NCI-H510A treated with DMSO at 0.1 percent for 48 hours (cell line): ENCODE measurements around the gene PTGIS.

Source experiments
- DNase-seq: peaks from one replicate; lab custom pipeline; 2025; lab: John Stamatoyannopoulos, UW

Gene PTGIS

DNA sequence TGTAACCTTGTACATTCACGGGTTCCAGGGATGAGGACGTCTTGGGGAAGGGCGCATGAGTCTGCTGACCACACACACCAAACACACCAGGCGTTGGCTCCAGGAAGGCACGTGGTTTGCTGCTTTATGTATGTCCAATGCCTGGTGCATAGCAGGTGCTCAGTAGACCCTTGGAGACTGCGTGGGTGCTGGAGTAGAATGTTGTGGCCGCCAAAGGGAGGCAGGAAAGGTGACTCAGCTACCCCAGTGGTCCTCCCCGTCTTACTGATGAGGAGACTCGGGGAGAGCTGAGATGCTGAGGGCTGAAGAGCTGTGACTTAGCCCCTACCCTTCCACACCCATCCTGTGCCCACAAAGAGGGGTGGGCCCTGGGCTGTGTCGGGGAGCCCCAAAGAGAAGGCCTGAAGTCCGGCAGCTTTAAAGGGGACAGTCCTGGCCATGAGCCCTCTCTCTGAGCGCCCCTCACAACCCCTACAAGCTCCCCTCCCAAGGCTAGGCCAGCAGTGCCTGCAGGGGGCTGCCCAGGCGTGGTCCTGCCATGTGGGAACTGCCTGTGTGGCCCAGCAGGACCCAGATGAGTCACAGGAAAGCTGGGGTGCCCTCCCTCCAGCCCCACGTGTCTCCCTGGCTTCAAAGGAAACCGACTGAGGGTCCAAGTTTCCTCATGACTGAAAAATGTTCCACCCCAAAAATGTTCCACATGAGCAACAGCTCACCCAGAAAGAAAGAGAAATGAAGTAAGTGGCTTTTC is 28.0 kb upstream of the PTGIS start:
- no peak for DNase-seq

DNA sequence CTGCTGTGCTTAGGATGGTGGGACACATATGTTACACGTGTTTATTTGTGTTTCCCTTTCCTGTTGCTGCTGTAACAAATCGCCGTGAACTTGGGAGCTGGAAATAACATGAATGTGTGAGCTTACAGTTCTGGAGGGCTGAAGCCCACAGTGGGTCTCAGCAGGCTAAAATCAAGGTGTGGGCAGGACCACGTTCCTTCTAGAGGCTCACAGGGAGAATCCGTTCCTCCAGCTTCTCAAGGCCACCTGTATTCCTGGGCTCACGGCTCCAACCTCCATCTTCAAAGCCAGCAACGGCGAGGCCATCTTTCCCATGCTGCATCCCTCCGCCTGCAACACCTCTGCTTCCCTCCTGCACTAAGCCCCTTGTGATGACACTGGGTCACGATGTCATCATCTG is 27.4 kb upstream of the PTGIS start:
- no peak for DNase-seq

DNA sequence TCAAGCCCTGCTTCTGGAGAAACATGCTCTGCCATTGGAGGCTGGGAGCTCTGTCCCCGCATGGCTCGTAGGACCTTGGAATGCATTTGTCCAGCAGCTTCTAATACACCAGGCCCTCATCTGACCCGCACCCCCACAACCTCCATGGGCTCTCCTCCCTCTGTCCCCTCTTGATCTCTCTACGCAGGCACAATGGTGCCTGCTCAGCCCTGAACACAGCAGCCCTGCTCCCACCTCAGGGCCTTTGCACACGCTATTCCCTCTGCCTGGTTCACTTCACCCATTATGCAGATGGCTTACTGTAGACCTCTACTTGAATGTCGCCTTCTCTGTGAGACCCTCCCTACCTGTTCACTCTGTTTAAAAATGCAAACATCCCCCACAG is 27.0 kb upstream of the PTGIS start:
- no peak for DNase-seq

DNA sequence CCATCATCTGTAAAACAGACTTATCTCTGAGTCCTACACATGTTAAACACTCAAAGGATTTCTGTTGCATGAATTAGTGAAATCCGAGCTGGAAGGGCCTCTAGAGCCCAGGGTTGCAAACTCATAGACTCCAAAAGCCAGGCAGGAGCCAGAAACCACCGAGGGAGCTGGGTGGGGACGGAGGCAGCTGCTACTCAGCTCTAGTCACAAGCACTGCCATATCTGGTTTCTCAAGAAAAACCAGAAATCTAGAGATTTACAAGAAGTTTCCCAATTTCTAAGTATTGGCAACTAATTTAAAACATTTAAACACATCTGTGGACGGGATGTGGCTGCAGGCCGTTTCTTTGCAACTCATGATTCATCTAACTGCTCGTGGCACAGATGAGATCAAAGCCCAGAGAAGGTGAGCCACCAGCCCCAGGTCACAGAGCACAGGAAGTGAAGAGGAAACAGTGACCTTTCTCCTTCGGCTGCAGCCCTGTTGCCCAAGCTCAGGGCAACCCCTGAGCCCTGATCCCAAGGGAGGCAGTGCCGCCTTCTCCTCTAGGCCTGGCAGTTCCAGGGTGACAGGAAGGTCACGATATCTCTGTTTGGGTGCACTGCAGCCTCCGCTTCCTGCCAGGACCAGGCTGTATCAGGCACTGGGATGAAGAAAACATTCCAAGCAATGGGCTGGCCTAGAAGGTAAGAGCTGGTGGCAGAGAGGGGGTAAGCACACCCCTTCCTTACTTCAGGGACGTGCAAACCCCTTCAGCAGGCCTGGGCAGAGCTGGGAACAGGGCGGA is 26.4 kb upstream of the PTGIS start:
- DNase-seq: peak; percentile 2

DNA sequence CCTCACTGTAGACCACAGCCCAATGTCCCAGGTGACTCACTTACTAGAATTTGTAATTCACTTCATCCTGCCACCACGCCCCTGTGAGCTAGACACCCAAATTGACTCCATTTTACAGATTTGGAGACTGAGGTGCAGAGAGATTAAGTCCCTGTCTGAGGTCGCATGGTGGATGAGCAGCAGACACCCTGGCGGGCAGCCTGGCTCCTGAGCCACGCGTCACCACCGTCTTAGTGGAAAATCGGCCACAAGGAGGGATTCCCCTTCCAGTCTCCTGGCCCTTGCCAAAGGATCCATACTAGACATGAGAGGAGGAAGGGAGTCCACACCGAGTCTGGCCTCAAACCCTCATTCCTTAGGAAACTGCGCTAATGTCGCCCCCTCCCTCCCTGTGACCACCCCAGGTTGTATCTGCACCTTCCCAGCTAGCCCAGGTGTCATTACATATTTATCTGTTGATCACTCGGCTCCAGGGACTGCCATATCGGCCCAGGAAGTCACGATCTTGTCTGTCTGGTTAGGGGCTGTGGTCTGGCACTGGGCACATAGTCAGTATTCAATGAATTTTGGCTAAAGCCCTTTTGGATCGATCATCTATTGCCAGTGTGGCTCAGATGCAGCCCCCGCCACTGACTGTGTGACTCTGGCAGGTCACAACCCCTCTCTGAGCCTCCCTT is 25.7 kb upstream of the PTGIS start:
- no peak for DNase-seq

DNA sequence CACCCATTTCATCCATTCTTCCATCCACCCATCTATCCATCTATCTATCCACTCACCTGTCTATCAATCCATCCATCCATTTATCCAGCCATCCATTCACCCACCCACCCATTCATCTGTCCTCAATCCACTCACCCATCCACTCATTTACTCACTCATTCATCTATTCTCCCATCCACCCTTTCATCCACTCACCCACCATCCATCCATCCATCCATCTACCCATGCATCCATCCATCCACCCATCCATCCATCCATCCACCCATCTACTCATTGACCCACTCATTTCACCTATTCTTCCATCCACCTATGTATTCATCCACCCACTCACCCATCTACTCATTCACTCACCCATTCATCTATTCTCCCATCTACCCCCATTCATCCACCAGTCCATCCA is 24.2 kb upstream of the PTGIS start:
- no peak for DNase-seq

DNA sequence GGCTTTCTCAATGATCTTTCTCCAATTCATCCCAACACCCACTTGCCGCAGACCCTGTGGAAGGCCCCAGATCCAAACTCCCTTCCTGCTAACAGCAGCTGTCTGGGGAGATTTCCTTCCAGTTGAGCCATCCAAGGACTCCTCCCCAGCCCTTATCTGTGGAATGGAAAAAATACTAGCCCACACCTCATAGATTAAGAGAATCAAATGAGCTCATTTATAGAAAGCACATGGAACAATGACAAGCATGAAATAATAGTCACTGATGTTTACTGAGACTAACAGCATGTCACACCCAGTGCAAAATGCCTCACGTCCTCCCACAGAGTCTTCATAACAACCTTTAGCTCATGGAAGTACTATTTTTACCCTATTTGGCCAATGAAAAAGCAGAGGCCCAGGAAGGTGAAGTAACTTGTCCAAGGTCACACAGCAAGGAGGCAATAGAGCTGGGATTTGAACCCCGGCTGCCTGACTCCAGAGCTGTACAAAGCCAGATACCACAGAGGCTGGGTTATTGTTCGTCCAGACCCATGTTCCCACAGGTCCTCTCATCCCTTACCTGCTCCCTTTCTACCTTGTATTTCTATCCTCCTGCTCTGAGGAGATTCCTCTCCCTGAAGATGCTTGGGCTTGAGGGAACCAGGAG is 23.4 kb upstream of the PTGIS start:
- no peak for DNase-seq

DNA sequence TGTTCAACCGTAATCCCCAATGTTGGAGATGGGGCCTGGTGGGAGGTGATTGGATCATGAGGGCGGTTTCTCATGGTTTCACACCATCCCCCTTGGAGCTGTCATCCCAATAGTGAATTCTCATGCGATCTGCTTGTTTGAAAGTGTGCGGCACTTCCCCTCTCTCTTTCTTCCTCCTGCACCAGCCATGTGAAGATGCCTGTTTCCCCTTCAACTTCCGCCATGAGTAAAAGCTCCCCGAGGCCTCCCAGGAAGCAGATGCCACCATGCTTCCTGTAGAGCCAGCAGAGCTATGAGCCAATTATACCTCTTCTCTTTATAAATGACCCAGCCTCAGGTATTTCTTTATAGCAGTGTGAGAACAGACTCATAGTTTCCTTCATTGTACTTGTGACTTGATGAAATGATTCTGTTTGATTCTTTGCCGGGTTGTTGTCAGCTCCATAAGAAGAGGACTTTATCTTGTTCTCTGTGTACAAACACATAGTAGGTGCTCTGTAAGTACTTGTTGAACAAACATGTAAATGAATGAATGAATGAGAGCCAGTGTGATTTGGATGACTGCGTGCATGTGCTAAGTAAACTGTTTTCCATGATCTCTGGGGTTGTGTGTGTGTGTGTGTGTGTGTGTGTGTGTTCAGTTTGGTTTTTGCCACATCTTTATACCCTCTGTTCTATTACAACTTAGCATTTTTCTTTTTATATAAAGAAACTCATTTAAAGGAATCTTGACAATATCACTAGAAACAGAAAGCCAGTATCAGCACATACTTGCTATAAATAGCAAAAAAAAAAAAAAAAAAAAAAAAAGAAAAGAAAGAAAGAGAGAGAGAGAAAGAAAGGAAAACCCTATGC is 22.5 kb upstream of the PTGIS start:
- DNase-seq: no peak

DNA sequence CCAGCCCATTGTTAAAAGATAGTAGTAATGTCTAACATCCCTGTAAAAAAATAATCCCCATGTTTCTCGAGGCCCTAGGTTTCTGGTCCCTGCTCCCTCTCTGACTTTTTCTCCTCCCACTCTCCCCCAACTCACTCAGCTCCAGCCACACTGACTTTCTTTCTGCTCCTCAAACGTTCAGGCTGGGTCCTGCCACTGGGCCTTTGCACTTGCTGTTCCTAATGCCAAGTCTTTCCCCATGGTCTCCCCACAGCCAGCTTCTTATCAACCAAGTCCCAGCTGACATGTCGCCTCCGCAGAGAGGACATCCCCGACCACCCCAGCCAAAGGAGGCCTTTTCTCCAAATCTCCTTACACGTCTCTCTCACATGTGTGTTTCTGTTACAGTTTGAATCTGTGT is 21.8 kb upstream of the PTGIS start:
- no peak for DNase-seq

DNA sequence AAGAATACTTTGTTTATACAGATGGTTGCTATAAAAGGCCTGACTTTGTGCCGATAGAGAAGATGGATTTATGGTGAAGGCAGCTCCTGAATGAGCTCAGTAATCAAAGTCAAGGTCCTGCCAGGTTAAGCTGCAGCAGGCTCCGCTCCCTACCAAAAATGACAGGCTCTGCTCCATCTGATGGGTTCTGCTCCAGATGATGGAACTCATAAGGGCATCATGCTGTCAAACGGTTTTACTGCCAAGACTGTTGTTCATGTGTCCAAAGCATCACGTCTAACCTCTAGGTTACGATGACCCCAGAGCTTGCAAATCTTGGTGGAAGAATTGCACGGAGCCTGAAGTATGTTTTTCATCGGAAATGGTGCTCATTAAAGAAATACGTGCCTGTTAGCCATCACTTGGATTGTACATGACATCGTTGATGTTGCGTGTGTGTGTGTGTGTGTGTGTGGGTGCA is 19.2 kb upstream of the PTGIS start:
- no peak for DNase-seq

DNA sequence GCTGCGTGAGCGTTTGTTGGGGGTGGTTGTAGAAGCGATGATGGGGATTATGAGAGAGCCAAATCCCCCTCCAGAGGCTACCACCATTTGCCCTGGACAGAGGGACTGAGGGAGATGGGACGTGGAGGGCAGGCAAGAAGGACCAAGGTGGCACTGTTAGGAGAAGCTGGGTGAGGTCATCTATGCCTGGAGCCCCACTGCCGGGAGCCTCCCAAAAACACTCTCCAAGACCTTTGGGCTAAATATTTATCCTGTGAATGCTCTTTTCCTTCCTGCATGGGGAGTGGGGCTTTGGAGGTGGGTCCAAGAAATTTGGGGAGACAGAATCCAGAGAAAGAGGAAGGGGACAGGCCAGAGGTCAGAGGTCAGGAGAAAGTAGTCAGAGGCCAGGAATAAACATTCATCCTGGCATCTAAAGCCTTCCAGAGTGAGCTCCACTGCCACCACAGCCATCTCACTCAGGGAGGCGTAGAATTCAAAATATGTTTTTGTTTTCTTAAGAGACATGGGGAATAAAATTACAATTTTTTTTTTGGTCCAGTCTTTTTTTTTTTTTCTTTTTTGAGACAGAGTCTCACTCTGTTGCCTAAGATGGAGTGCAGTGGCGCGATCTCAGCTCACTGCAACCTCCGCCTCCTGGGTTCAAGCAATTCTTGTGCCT is 17.8 kb upstream of the PTGIS start:
- DNase-seq: no peak

DNA sequence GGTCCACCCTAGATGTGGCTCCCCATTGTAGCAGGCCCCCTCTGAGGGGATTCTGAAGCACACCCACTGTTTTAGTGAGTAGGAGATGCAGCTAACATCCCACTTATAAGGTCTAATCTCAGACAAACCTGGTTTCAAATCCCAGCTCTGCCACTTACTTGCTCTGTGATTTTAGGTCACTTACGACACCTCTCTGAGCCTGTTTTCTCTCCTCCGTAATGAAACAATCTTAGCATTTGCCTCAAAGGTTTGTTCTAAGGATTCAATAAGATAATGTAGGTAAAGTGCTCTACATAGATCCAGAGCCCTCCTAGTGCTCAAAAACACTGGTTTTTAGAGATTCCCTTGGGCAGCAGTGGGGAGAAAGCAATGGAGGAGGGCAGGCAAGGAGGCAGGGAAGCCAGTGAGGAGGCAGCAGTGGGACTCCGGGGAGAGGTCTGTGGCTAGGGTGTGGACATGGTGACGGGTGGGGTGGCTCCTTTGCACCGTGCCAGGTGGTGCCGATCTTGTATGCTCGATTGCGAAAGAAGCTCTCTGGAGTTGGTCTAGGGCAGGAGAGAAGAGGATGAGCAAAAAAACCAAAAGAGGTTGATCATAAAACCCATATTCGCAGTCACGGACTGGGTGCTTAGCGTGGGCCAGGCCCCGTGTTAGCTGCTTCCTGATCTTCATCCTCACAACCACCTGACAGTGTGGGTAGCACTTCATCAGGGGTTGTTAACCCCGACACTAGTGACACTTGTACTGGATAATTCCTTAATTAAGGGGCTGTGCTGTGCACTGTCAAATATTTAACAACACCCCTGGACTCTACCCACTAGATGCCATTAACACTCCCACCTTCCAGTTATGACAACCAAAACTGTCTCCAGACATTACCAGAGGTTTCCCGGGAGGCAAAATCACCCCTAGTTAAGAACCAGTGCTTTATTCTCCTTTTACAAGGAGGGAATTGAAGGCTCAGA is 16.8 kb upstream of the PTGIS start:
- peak; percentile 34 for DNase-seq

DNA sequence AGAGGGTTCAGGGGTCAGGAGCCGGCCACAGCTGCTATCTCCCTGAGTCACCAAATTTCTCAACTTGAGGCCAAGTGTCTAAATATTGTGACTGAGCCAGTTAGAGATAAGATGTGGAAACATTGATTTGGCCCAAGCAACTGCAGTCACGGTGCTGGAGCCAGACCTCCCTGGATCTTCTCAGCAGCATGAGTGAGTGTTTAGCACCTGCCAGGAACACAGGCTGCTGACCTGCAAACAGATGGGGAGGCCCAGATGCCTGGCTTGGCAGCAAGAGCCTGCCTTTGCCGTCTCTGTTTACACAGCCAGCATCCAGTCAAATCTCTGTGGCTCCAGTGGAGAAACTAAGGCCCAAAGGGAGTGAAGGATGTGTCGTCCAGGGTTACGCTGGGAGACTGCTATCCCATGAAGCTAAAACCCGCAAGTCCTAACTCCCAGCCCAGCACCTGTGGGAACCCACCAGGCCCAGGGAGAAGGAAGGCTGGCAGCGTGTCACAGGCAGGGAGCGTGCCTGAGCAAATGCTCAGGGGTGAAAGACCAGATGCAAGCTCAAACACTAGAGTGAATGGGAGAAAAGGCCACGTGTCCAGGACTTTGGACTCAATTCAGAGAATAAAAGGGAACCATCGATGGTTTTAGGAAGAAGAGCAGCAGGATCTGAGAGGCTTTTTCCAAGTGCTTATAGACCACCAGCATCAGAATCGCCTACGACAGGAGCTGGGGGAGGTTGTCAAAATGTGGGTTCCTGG is 15.9 kb upstream of the PTGIS start:
- DNase-seq: peak; percentile 55

DNA sequence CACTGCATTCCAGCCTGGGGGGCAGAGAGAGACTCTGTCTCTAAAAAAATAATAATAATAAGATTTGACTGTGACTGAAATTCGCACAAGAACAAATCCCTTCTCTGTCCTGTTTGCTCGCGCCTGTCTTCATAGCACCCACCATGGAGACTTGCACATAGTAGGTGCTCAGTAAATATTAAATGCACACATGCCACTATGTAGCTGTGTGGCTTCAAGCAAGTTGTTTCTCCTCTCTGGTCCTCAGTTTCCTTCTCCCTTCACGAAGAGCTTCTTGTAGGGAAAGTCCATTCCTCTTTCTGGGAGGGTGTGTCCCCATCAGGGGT is 15.4 kb upstream of the PTGIS start:
- DNase-seq: no peak

DNA sequence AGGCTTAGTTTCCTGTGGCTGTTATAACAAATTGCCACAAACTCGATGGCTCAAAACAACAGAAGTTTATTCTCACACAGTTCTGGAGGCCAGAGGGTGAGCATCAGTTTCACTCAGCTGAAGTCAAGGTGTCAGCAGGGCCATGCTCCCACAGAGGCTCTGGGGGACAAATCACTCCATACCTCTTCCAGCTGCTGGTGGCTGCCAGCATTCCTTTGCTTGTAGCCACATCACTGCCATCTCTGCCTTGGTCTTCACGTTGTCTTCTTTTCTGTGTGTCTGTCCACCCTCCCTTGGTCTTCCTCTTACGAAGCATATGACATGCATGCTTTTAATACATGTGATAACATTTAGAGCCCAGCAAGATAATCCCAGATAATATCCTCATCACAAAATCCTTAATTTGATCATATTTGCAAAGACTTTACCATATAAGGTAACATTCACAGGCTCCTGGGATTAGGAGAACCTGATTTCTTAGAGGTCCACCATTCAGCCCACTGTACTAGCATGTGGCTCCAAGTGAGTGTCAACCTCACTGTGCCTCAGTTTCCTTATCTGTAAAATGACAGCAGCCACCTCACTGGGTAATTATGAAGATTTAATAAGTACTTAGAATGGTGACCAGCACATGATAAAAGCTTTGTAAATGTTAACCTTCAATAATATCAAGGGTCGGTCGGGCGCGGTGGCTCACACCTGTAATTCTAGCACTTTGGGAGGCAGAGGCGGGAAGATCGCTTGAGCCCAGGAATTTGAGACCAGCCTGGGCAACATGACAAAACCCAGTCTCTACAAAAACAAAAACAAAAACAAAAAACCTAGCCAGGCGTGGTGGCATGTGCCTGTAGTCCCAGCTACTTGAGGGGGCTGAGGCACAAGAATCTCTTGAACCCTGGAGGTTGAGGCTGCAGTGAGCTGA is 14.7 kb upstream of the PTGIS start:
- no peak for DNase-seq

DNA sequence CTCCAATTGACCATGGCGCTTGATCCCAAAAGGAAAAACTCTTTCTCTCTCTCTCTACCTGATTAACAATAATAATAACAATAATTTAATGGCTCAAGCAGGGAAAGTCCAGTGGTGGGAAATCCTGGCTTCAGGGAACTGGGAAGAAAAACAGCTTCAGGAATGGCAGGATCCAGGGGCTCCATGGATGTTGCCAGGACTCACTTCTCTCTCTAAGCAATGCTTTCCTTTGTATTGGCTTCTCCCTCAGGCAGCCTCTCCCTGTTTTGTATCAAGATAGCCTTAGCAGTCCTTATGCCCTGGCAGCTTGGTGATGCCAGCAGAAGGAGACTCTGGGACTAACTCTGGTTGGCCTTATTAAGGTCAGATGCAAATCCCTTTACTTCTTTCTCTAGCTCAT is 13.5 kb upstream of the PTGIS start:
- DNase-seq: no peak

DNA sequence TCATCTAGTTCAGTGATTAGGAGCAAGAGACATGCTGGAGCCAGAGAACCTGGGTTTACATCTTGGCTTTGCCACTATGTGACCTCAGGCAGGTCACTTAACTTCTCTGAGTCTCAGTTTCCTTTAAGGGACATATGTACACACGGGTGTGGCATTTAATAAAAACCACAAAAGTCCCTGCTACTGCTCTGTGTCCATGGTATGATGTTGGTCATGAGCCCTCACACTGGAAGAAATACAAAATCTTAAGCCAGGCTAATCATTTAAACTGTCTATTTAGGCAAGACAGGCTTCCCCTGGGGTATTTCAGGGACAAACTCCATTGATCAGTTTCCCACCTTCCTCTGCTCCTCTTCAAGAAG is 12.9 kb upstream of the PTGIS start:
- DNase-seq: no peak
